Loucy (cell line): ENCODE data around the gene NUAK1.

Experiments used
- EZH2phosphoT487 ChIP-seq: fragments of 200-600 bp; IDR thresholded peaks from 2 replicates; pipeline ENCODE4 v1.6.1; 2018; ENCODE audit warnings: antibody characterized with exemption, mild to moderate bottlenecking, moderate library complexity, borderline replicate concordance
- TF ChIP-seq, protein P1 (sequence below): fragments of 200-600 bp; sonication (generic); conservative IDR thresholded peaks from 2 replicates; pipeline ENCODE4 v1.5.1; 2014; ENCODE audit warnings: mild to moderate bottlenecking, antibody characterized with exemption, low read length

DNA sequence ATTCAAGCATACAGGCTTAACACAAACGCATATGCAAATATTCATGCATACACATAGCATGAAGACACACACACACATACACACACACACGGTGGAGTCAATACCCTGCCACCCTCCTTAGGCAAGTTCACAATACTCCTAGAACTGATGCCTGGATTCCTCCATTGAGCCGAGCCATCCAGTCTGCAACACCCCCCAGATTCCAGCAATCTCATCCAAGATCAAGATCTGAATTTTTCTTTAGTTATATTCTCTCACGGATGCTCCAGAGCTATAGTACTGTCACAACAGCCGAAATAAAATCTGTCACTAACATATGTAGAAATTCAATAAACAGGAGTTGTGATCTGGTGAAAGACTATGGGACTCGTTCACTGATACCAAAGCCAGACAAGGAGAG lies 110.8 kb downstream of the NUAK1 start:
- TF ChIP-seq, protein P1, sequence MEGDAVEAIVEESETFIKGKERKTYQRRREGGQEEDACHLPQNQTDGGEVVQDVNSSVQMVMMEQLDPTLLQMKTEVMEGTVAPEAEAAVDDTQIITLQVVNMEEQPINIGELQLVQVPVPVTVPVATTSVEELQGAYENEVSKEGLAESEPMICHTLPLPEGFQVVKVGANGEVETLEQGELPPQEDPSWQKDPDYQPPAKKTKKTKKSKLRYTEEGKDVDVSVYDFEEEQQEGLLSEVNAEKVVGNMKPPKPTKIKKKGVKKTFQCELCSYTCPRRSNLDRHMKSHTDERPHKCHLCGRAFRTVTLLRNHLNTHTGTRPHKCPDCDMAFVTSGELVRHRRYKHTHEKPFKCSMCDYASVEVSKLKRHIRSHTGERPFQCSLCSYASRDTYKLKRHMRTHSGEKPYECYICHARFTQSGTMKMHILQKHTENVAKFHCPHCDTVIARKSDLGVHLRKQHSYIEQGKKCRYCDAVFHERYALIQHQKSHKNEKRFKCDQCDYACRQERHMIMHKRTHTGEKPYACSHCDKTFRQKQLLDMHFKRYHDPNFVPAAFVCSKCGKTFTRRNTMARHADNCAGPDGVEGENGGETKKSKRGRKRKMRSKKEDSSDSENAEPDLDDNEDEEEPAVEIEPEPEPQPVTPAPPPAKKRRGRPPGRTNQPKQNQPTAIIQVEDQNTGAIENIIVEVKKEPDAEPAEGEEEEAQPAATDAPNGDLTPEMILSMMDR, result no peak
- no peak for TF ChIP-seq EZH2phosphoT487
